ENCODE measurements around the gene STBD1. TPM values are rescaled to one million over a fixed set of nuclear protein-coding genes. Genes with fewer than 3 reads are reported as not detected.

STBD1 gene
- total RNA-seq, 1 donor from 2014 or later, result 4.1 TPM

DNA sequence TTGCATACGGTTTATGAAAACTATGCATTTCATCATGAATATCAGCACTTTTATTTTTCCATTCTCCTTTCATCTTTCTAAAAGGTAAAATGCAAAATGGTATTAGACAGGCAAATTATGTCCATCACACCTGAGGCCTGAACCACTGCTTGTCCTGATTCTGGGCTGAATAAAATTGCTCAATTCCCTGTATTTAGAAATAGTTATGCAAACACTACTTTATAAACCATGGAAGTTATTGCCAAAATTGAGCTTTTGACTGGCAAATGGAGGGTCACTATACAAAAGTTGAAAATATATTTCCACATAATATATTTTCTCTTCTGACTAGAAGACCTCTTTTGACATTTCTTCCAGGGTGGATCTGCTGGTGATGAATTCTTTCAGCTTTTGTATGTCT, 34.0 kb upstream of the STBD1 start:
- Mint-ChIP-seq H3K36me3 (no peaks in the 10 kb centered on the region), H3K27ac (no peak overlapping the region), H3K27me3 (no peaks in the 10 kb centered on the region), H3K4me1 (ENCODE audit: unreplicated experiment) (no peaks in the 10 kb centered on the region), H3K4me3 (no peak overlapping the region), H3K9me3 (peaks cover 4% of the 10 kb centered on the region)
- TF ChIP-seq, protein P1, sequence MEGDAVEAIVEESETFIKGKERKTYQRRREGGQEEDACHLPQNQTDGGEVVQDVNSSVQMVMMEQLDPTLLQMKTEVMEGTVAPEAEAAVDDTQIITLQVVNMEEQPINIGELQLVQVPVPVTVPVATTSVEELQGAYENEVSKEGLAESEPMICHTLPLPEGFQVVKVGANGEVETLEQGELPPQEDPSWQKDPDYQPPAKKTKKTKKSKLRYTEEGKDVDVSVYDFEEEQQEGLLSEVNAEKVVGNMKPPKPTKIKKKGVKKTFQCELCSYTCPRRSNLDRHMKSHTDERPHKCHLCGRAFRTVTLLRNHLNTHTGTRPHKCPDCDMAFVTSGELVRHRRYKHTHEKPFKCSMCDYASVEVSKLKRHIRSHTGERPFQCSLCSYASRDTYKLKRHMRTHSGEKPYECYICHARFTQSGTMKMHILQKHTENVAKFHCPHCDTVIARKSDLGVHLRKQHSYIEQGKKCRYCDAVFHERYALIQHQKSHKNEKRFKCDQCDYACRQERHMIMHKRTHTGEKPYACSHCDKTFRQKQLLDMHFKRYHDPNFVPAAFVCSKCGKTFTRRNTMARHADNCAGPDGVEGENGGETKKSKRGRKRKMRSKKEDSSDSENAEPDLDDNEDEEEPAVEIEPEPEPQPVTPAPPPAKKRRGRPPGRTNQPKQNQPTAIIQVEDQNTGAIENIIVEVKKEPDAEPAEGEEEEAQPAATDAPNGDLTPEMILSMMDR (conservative IDR thresholded peaks at IDR 0.05), result no peak
- DNase-seq (ENCODE audit: extremely low spot score, unreplicated experiment), result no peak

DNA sequence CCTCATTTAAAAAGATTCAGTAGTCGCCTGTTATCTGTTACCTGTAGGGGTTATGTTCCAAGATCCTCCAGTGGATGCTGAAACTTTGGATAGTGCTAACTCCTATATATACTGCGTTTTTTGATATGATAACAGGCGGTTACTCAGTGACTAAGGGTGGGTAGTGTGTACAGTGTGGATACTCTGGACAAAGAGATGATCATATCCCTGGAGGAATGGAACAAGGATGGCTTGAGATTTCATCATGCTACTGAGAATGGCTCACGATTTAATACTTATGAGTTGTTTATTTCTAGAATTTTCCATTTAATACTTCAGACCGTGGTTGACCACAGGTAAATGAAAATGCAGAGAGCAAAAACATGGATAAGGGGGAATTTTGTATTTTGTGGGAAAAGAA, 33.5 kb upstream of the STBD1 start:
- Mint-ChIP-seq H3K4me3 (no peak overlapping the region), H3K27ac (no peak overlapping the region), H3K36me3 (no peaks in the 10 kb centered on the region), H3K4me1 (ENCODE audit: unreplicated experiment) (no peaks in the 10 kb centered on the region), H3K9me3 (peaks cover 4% of the 10 kb centered on the region), H3K27me3 (no peaks in the 10 kb centered on the region)
- TF ChIP-seq, protein P1 (conservative IDR thresholded peaks at IDR 0.05), result no peak
- DNase-seq (ENCODE audit: extremely low spot score, unreplicated experiment), result no peak

DNA sequence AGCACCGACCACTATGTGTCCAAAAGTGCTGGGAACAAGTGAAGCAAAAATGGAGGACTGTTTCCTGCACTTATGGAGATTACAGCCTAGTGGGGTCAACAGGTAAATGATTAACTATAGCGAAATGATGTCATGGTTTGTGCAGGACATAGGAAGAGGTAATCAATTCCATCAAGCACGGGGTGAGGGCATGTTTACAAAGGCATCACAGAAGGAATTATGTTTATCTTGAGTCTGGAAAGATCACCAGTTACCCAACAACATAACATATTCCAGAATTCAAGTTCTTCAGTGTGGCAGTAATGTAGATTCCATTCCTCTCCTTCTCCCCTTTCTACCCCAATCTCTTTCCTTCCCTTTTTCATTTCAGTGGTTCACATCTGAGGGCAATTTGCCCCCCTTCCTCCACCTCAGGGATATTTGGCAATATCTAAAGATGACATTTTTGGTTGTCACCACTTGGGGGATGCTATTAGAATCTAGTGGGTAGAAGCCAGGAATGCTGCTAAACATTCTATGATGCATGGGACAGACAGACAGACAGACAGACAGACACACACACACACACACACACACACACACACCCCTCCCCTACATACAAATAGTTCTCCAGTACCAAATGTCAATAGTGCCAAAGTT, 30.9 kb upstream of the STBD1 start:
- Mint-ChIP-seq H3K27me3 (no peaks in the 10 kb centered on the region), H3K27ac (peak overlapping the region; percentile 9), H3K4me1 (ENCODE audit: unreplicated experiment) (no peaks in the 10 kb centered on the region), H3K9me3 (peaks cover 4% of the 10 kb centered on the region), H3K4me3 (no peak overlapping the region), H3K36me3 (no peaks in the 10 kb centered on the region)
- DNase-seq (ENCODE audit: extremely low spot score, unreplicated experiment), result no peak
- TF ChIP-seq, protein P1 (conservative IDR thresholded peaks at IDR 0.05), result no peak

DNA sequence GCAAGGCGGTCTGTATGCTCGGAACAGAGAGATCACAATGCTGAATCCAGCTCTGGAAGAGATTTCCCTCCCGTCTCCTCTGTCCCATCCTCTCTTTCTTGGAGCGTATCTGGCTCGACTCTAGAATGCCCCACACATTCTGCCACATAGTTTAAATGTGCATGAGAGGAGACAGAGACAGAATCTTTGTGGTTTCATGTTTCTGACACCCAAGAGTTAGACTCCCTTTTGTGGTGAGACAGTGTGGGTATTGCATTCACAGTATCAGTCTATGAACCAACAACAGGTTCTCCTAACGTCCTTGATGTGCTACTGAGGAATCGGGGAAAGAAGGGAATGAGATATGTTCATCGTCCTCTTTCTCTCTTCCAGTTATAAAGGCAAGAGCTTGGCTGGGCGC, 29.7 kb upstream of the STBD1 start:
- TF ChIP-seq, protein P1 (conservative IDR thresholded peaks at IDR 0.05), result no peak
- DNase-seq (ENCODE audit: extremely low spot score, unreplicated experiment), result no peak
- H3K27ac Mint-ChIP-seq, result no peak overlapping the region
- peaks cover 4% of the 10 kb centered on the region for H3K9me3 Mint-ChIP-seq
- no peaks in the 10 kb centered on the region for H3K27me3 Mint-ChIP-seq
- H3K4me1 Mint-ChIP-seq (ENCODE audit: unreplicated experiment), result no peaks in the 10 kb centered on the region
- no peak overlapping the region for H3K4me3 Mint-ChIP-seq
- no peaks in the 10 kb centered on the region for H3K36me3 Mint-ChIP-seq

DNA sequence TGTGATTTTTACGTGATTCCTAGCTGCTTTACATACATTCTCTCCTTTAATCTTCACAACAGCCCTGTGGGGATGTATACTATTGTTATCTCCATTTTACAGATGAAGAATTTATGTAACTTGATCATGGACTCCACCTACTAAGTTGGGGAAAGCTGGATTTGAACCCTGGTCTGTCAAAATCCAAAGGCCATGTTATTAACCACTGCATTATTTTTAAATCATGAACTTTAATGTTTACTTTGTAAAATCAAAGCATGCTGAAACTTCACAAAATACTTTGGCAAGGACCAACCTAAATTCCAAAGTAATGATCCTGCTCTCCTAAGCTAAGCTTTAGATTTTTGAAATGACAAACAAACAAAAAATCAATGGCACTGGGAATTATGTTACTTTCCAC, 28.9 kb upstream of the STBD1 start:
- TF ChIP-seq, protein P1 (conservative IDR thresholded peaks at IDR 0.05), result no peak
- Mint-ChIP-seq H3K36me3 (no peaks in the 10 kb centered on the region), H3K9me3 (peaks cover 4% of the 10 kb centered on the region), H3K27ac (no peak overlapping the region), H3K4me3 (no peak overlapping the region), H3K27me3 (no peaks in the 10 kb centered on the region), H3K4me1 (ENCODE audit: unreplicated experiment) (no peaks in the 10 kb centered on the region)
- DNase-seq (ENCODE audit: extremely low spot score, unreplicated experiment), result no peak

DNA sequence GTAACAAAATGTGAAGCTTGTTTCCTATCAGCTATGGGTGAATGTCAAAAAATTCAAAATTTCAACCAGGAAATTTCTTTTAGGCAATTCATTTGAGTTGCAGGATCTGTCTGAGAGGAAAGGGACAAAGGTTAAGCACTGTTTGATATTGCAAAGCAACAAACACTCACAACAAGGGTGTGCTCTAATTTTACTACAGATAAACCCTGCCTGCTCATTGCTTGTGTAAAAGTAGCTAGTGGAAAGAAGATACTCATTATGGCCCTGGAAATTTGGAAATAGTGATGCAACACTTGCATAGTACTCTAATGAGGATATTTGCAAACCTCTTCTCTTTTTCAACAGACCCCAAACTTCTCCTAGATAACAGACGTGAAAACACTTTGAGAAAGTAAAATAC, 27.9 kb upstream of the STBD1 start:
- H3K4me1 Mint-ChIP-seq (ENCODE audit: unreplicated experiment), result no peaks in the 10 kb centered on the region
- H3K27ac Mint-ChIP-seq, result no peak overlapping the region
- no peak overlapping the region for H3K4me3 Mint-ChIP-seq
- H3K9me3 Mint-ChIP-seq, result peaks cover 4% of the 10 kb centered on the region
- TF ChIP-seq, protein P1 (conservative IDR thresholded peaks at IDR 0.05), result no peak
- H3K27me3 Mint-ChIP-seq, result no peaks in the 10 kb centered on the region
- no peaks in the 10 kb centered on the region for H3K36me3 Mint-ChIP-seq
- DNase-seq (ENCODE audit: extremely low spot score, unreplicated experiment), result no peak

Data from type B pancreatic cell (in vitro differentiated cells).